Nucleus accumbens (tissue), 56 donors: Measurements from ENCODE around the gene MTCL1.

ENCODE experiments used
- DNase-seq, 56 donors: peaks; one replicate each; lab custom pipeline; 2025; lab: John Stamatoyannopoulos, UW

MTCL1 gene

GRCh38 chr18:8825273-8825672, 119.9 kb downstream of the MTCL1 start:
- DNase-seq: no peak

GRCh38 chr18:8825729-8826375, 120.5 kb downstream of the MTCL1 start:
- DNase-seq: no peak

- DNase-seq: no peak
Observed at GRCh38 chr18:8826514-8826913, 121.2 kb downstream of the MTCL1 start.

GRCh38 chr18:8826971-8827370, 121.6 kb downstream of the MTCL1 start:
- DNase-seq: no peak

GRCh38 chr18:8828300-8828699, 122.9 kb downstream of the MTCL1 start:
- DNase-seq: no peak

- no peak for DNase-seq
Observed at GRCh38 chr18:8828798-8829197, 123.4 kb downstream of the MTCL1 start.

- DNase-seq: no peak
Observed at GRCh38 chr18:8830067-8831060, 125.0 kb downstream of the MTCL1 start.

DNA sequence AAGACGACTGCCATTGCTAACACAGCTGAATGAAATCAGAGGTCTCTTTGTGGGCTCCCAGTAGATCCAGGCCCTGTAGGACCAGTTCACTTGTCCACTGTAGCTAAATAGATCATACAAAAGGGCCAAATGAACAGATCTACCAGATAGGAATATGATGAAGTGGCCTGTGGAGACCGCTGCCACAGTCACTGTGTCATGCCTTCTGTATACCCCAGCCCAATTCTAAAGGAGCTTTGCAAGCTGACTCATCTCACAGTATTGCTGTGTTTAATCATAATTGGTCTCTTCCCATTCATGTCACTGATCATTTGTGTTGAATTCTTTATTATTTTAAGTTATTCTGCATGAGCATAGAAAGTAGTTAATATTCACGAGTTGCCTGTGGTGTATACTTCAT, 125.8 kb downstream of the MTCL1 start:
- DNase-seq: no peak

DNA sequence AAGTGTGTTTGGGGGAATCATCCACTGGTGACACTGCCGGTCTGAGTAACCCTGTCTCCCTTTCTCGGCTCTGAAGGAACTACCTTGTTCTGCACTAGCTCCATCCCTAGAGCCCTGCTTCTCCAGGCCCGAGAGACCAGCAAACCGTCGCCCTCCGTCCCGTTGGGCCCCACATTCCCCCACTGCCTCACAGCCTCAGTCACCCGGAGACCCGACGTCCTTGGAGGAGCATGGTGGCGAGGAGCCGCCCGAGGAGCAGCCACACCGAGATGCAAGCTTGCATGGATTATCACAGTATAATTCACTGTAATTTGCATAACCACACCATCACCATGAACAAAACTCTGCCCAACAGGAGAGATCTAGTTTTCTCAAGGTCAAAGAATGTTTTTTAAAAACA, 126.2 kb downstream of the MTCL1 start:
- DNase-seq: no peak

- no peak for DNase-seq
Observed at GRCh38 chr18:8833480-8833879, 128.1 kb downstream of the MTCL1 start.

GRCh38 chr18:8834881-8835280, 129.5 kb downstream of the MTCL1 start:
- DNase-seq: no peak

DNA sequence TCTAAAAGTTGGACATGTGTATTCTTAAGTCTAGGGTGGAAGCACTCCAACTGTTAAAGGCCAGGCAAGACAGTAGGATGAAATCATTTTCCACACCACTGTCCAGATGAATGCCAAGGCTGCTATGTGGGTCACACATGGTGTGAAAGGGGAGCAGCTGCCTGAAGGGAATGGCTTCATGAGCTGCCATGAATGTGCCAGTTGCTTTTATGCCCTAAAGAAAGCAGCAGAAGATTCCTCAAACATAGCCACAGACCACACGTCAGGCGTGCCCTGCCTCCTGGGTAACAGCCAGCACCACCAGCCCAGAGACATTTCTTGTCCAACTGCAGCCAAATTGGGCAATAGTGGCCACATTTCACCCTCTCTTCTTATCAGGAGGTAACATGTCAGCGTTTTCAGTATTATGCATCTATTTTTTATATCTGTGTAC, 130.2 kb downstream of the MTCL1 start:
- no peak for DNase-seq

GRCh38 chr18:8839281-8839680, 133.9 kb downstream of the MTCL1 start:
- peak in 4 of 56 donors; percentile 2 to 13 (median 6) for DNase-seq

DNA sequence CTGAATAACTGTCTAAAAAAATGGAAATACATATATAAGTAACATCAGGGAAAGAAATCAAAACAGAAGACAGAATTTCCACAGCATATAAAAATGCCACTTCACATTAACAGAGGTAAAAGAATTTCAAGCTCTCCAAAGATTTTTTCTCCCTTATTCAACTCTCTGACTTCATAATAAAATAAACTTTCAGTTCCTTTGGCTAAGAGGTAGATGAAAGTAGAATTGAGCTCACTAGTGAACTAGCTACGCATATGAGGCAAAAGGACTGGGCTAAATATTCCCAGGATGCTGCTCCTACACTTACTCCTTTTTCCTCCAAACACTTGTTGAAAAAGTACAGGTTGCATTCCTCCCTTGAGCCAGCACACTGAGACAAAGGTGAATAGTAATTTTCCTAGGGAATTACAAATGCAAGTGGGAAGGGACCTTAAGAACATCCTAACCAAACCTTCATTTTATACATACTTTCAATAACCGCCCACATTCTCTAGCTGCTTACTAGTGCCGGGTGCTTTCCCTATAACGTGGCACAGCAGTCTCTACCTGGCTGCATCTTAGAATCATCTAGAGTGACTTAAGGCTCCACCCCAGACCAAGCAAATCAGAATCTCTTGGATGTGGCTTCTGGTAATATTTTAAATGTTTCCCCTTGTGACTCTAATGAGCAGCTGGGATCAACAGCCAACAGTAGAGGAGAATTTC, 136.6 kb downstream of the MTCL1 start:
- no peak for DNase-seq

- DNase-seq: no peak
Observed at GRCh38 chr18:8842506-8842905, 137.2 kb downstream of the MTCL1 start.

- no peak for DNase-seq
Observed at GRCh38 chr18:8843005-8843404, 137.6 kb downstream of the MTCL1 start.

GRCh38 chr18:8844721-8845148, 139.4 kb downstream of the MTCL1 start:
- peak in 30 of 56 donors; percentile 4 to 76 (median 44) for DNase-seq

GRCh38 chr18:8845506-8845905, 140.2 kb downstream of the MTCL1 start:
- DNase-seq: no peak

GRCh38 chr18:8847066-8847755, 141.9 kb downstream of the MTCL1 start:
- DNase-seq: no peak

- no peak for DNase-seq
Observed at GRCh38 chr18:8847900-8848299, 142.5 kb downstream of the MTCL1 start.
